ENCODE measurements around the gene ZNF680.

Gene ZNF680

GRCh38 chr7:64590971-64591370, 28.1 kb upstream of the ZNF680 start:
- Histone ChIP-seq H3K4me2 (ENCODE audit: insufficient read depth, low read length) (no peak overlapping the region), H3K4me3 (ENCODE audit: low read depth in 1 of 2, low read length in 2 of 2) (no peak overlapping the region), H3K27ac (ENCODE audit: low read length) (no peak overlapping the region), H3K36me3 (ENCODE audit: insufficient read depth, low read length) (no peaks in the 10 kb centered on the region), H3K9ac (ENCODE audit: low read depth, low read length) (no peak overlapping the region), H2AFZ (ENCODE audit: low read depth, low read length) (no peak overlapping the region), H3K27me3 (ENCODE audit: insufficient read depth, low read length, poor library complexity) (no peaks in the 10 kb centered on the region), H3K9me3 (ENCODE audit: insufficient read depth, low read length, severe bottlenecking) (no peaks in the 10 kb centered on the region), H4K20me1 (ENCODE audit: insufficient read depth, low read length) (no peaks in the 10 kb centered on the region), H3K79me2 (ENCODE audit: insufficient read depth, low read length) (no peaks in the 10 kb centered on the region), H3K4me1 (ENCODE audit: insufficient read depth, low read length) (no peaks in the 10 kb centered on the region)
- DNase-seq (no peak), ATAC-seq (ENCODE audit: insufficient read depth, low read depth) (no peak)
- TF ChIP-seq CTCF (IDR thresholded peaks at IDR 0.05; ENCODE audit: borderline replicate concordance, extremely low read depth, low read length, poor library complexity, severe bottlenecking) (no peak), EZH2 (IDR thresholded peaks at IDR 0.05; ENCODE audit: borderline replicate concordance, low read depth, low read length, severe bottlenecking) (no peak)

- DNase-seq = no peak
- H3K36me3 ChIP-seq (ENCODE audit: insufficient read depth, low read length) = no peaks in the 10 kb centered on the region
- TF ChIP-seq CTCF (IDR thresholded peaks at IDR 0.05; ENCODE audit: borderline replicate concordance, extremely low read depth, low read length, poor library complexity, severe bottlenecking) (no peak), EZH2 (IDR thresholded peaks at IDR 0.05; ENCODE audit: borderline replicate concordance, low read depth, low read length, severe bottlenecking) (no peak)
- H3K9me3 ChIP-seq (ENCODE audit: insufficient read depth, low read length, severe bottlenecking) = peaks cover 5% of the 10 kb centered on the region
- no peaks in the 10 kb centered on the region for H3K27me3 ChIP-seq (ENCODE audit: insufficient read depth, low read length, poor library complexity)
- no peaks in the 10 kb centered on the region for H4K20me1 ChIP-seq (ENCODE audit: insufficient read depth, low read length)
- H3K79me2 ChIP-seq (ENCODE audit: insufficient read depth, low read length) = no peaks in the 10 kb centered on the region
- H3K9ac ChIP-seq (ENCODE audit: low read depth, low read length) = no peak overlapping the region
- no peak overlapping the region for H3K27ac ChIP-seq (ENCODE audit: low read length)
- no peak overlapping the region for H3K4me2 ChIP-seq (ENCODE audit: insufficient read depth, low read length)
- H2AFZ ChIP-seq (ENCODE audit: low read depth, low read length) = no peak overlapping the region
- H3K4me3 ChIP-seq (ENCODE audit: low read depth in 1 of 2, low read length in 2 of 2) = no peak overlapping the region
- no peak for ATAC-seq (ENCODE audit: insufficient read depth, low read depth)
- H3K4me1 ChIP-seq (ENCODE audit: insufficient read depth, low read length) = no peaks in the 10 kb centered on the region
These were observed 19.3 kb upstream of the ZNF680 start for GRCh38 chr7:64581926-64582894.

GRCh38 chr7:64581391-64581790, 18.5 kb upstream of the ZNF680 start:
- no peaks in the 10 kb centered on the region for H4K20me1 ChIP-seq (ENCODE audit: insufficient read depth, low read length)
- H3K4me2 ChIP-seq (ENCODE audit: insufficient read depth, low read length) = no peak overlapping the region
- TF ChIP-seq EZH2 (IDR thresholded peaks at IDR 0.05; ENCODE audit: borderline replicate concordance, low read depth, low read length, severe bottlenecking) (no peak), CTCF (IDR thresholded peaks at IDR 0.05; ENCODE audit: borderline replicate concordance, extremely low read depth, low read length, poor library complexity, severe bottlenecking) (no peak)
- ATAC-seq (ENCODE audit: insufficient read depth, low read depth) (no peak), DNase-seq (no peak)
- H3K9ac ChIP-seq (ENCODE audit: low read depth, low read length) = no peak overlapping the region
- no peaks in the 10 kb centered on the region for H3K4me1 ChIP-seq (ENCODE audit: insufficient read depth, low read length)
- H3K27me3 ChIP-seq (ENCODE audit: insufficient read depth, low read length, poor library complexity) = no peaks in the 10 kb centered on the region
- H3K36me3 ChIP-seq (ENCODE audit: insufficient read depth, low read length) = no peaks in the 10 kb centered on the region
- H3K79me2 ChIP-seq (ENCODE audit: insufficient read depth, low read length) = no peaks in the 10 kb centered on the region
- no peak overlapping the region for H3K4me3 ChIP-seq (ENCODE audit: low read depth in 1 of 2, low read length in 2 of 2)
- peaks cover 5% of the 10 kb centered on the region for H3K9me3 ChIP-seq (ENCODE audit: insufficient read depth, low read length, severe bottlenecking)
- no peak overlapping the region for H3K27ac ChIP-seq (ENCODE audit: low read length)
- H2AFZ ChIP-seq (ENCODE audit: low read depth, low read length) = no peak overlapping the region

Measured in DND-41 (cell line).